Measurements from ENCODE around the gene CEP72. TPM values are rescaled to one million over a fixed set of nuclear protein-coding genes. Genes with fewer than 3 reads are reported as not detected.

CEP72 gene
- total RNA-seq, 1 donor from 2014 or later: 7.6 TPM

GRCh38 chr5:665956-666711 is 54.0 kb downstream of the CEP72 start:
- DNase-seq (ENCODE audit: extremely low spot score, unreplicated experiment): no peak
- Mint-ChIP-seq H3K36me3 (ENCODE audit: unreplicated experiment) (peaks cover 7% of the 10 kb centered on the region), H3K4me1 (ENCODE audit: unreplicated experiment) (no peaks in the 10 kb centered on the region), H3K27me3 (ENCODE audit: unreplicated experiment) (no peaks in the 10 kb centered on the region), H3K9me3 (ENCODE audit: unreplicated experiment) (no peaks in the 10 kb centered on the region), H3K4me3 (ENCODE audit: unreplicated experiment) (no peak overlapping the region), H3K27ac (ENCODE audit: unreplicated experiment) (no peak overlapping the region)
- TF ChIP-seq CTCF (IDR thresholded peaks at IDR 0.05): no peak

- H3K27me3 Mint-ChIP-seq (ENCODE audit: unreplicated experiment): no peaks in the 10 kb centered on the region
- H3K4me3 Mint-ChIP-seq (ENCODE audit: unreplicated experiment): no peak overlapping the region
- H3K27ac Mint-ChIP-seq (ENCODE audit: unreplicated experiment): no peak overlapping the region
- no peak for TF ChIP-seq CTCF (IDR thresholded peaks at IDR 0.05)
- DNase-seq (ENCODE audit: extremely low spot score, unreplicated experiment): no peak
- no peaks in the 10 kb centered on the region for H3K4me1 Mint-ChIP-seq (ENCODE audit: unreplicated experiment)
- no peaks in the 10 kb centered on the region for H3K9me3 Mint-ChIP-seq (ENCODE audit: unreplicated experiment)
- H3K36me3 Mint-ChIP-seq (ENCODE audit: unreplicated experiment): peaks cover 5% of the 10 kb centered on the region
Observed at GRCh38 chr5:666816-667498, 54.8 kb downstream of the CEP72 start.

GRCh38 chr5:668283-668995 is 56.3 kb downstream of the CEP72 start:
- peaks cover 5% of the 10 kb centered on the region for H3K36me3 Mint-ChIP-seq (ENCODE audit: unreplicated experiment)
- no peak for TF ChIP-seq CTCF (IDR thresholded peaks at IDR 0.05)
- H3K27me3 Mint-ChIP-seq (ENCODE audit: unreplicated experiment): no peaks in the 10 kb centered on the region
- no peak for DNase-seq (ENCODE audit: extremely low spot score, unreplicated experiment)
- H3K4me1 Mint-ChIP-seq (ENCODE audit: unreplicated experiment): peaks cover 7% of the 10 kb centered on the region
- no peak overlapping the region for H3K4me3 Mint-ChIP-seq (ENCODE audit: unreplicated experiment)
- H3K27ac Mint-ChIP-seq (ENCODE audit: unreplicated experiment): no peak overlapping the region
- H3K9me3 Mint-ChIP-seq (ENCODE audit: unreplicated experiment): no peaks in the 10 kb centered on the region

- Mint-ChIP-seq H3K4me1 (ENCODE audit: unreplicated experiment) (peaks cover 7% of the 10 kb centered on the region), H3K4me3 (ENCODE audit: unreplicated experiment) (no peak overlapping the region), H3K9me3 (ENCODE audit: unreplicated experiment) (no peaks in the 10 kb centered on the region), H3K27me3 (ENCODE audit: unreplicated experiment) (no peaks in the 10 kb centered on the region), H3K27ac (ENCODE audit: unreplicated experiment) (no peak overlapping the region), H3K36me3 (ENCODE audit: unreplicated experiment) (peaks cover 5% of the 10 kb centered on the region)
- peak; percentile 58 for TF ChIP-seq CTCF (IDR thresholded peaks at IDR 0.05)
- DNase-seq (ENCODE audit: extremely low spot score, unreplicated experiment): no peak
Observed at GRCh38 chr5:669111-669841, 57.1 kb downstream of the CEP72 start.

Measured in osteocyte (in vitro differentiated cells).